PC-3 (cell line): ENCODE measurements around the gene TCF3.

Source experiments
- EZH2 ChIP-seq: fragments of 300-600 bp; sonication (generic); IDR thresholded peaks from one replicate; pipeline ENCODE4 v1.6.1; 2017; ENCODE audit warnings: antibody characterized with exemption, mild to moderate bottlenecking, low read length; ENCODE audit not compliant: unreplicated experiment
- EZH2phosphoT487 ChIP-seq: fragments of 300-600 bp; sonication (generic); IDR thresholded peaks from 2 replicates; pipeline ENCODE4 v1.6.1; 2018; ENCODE audit warnings: mild to moderate bottlenecking, antibody characterized with exemption, low read length, borderline replicate concordance

DNA sequence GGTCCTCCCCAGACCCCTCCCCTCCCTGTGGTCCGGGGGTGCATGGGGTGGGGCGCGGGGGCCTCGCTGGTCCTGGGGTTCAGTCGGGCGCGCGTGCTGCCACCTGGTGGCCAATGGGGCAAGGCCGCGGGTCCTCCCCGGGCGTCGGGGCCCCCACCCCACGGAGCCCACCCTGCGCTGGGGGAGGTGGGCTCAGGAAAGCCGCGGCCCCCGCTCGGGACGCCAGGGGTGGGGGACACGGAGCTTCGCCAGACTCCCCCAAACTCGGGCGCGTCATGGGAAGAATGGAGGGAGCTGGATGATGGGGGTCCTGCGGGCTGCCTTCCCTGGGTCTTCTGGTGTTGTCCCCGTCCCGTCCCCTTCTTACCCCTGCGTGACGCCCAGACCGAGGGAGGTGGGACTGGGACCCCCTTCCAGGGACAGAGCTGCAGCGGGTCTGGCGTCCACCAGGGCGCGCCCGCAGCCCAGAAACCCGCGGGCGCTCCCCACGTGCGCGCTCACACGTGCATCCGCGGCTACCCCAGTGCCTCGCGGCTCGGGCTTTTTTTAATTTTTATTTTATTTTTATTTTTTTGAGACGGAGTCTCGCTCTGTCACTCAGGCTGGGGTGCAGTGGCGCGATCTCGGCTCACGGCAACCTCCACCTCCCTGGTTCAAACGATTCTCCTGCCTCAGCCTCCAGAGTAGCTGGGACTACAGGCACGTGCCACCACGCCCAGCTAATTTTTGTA is 19.8 kb upstream of the TCF3 start:
- TF ChIP-seq EZH2phosphoT487: no peak
- no peak for TF ChIP-seq EZH2
